Measurements from ENCODE around the gene FGB. TPM values are rescaled to one million over a fixed set of nuclear protein-coding genes. Genes with fewer than 3 reads are reported as not detected.

FGB gene
- total and polyA plus RNA-seq, 2 of the 13 experiments (the other 11 are each of a cell fraction or from before 2014, with no cell fraction given) = 226 to 784 TPM

DNA sequence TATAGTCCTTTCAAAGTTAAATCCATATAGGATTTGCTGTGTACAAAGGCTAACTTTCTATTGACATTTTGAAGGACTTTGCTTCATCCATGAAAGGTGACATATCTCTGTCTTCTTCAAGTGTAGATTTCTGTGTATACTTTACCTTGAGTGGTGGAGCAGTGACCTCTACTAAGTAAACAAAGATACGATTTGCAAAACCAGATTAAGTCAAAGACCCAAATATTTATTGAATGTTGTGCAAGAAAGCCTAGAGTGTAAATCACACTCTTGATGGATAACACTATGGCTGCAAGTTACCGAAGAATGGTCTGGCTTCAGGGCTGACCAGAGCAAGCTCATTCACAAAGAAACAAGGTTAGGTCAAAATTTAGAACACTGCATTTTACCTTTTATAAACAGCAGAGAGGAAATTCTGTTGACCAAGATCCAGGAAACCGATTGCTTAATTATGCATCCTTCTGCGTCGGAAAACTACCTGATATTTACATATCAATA is 55.1 kb downstream of the FGB start (continued):
- TF ChIP-seq, protein P1, sequence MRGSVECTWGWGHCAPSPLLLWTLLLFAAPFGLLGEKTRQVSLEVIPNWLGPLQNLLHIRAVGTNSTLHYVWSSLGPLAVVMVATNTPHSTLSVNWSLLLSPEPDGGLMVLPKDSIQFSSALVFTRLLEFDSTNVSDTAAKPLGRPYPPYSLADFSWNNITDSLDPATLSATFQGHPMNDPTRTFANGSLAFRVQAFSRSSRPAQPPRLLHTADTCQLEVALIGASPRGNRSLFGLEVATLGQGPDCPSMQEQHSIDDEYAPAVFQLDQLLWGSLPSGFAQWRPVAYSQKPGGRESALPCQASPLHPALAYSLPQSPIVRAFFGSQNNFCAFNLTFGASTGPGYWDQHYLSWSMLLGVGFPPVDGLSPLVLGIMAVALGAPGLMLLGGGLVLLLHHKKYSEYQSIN (CRISPR knock-in tag; IDR thresholded peaks at IDR 0.05; ENCODE audit: borderline replicate concordance) = no peak
- TF ChIP-seq ETV5 (CRISPR knock-in tag; IDR thresholded peaks at IDR 0.05; ENCODE audit: borderline replicate concordance) = peak; percentile 59; the same call in 1 of the 2 replicates
- TF ChIP-seq, protein P2, sequence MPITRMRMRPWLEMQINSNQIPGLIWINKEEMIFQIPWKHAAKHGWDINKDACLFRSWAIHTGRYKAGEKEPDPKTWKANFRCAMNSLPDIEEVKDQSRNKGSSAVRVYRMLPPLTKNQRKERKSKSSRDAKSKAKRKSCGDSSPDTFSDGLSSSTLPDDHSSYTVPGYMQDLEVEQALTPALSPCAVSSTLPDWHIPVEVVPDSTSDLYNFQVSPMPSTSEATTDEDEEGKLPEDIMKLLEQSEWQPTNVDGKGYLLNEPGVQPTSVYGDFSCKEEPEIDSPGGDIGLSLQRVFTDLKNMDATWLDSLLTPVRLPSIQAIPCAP (CRISPR knock-in tag; IDR thresholded peaks at IDR 0.05; ENCODE audit: low read depth) = no peak
- no peak for TF ChIP-seq ZKSCAN1 (IDR thresholded peaks at IDR 0.05; ENCODE audit: low read length)
- TF ChIP-seq ZNF567 (CRISPR knock-in tag; IDR thresholded peaks at IDR 0.05; ENCODE audit: borderline replicate concordance) = no peak
- TF ChIP-seq ZNF737 (CRISPR knock-in tag; IDR thresholded peaks at IDR 0.05; ENCODE audit: borderline replicate concordance) = no peak
- no peak for TF ChIP-seq ZNF383 (CRISPR knock-in tag; IDR thresholded peaks at IDR 0.05; ENCODE audit: borderline replicate concordance)
- TF ChIP-seq EHMT2 (IDR thresholded peaks at IDR 0.05; ENCODE audit: borderline replicate concordance, low read depth, low read length) = peak; percentile 65; the same call in 1 of the 2 replicates
- TF ChIP-seq HMG20B (CRISPR knock-in tag; conservative IDR thresholded peaks at IDR 0.05) = peak; percentile 100
- TF ChIP-seq SETDB1 (CRISPR knock-in tag; IDR thresholded peaks at IDR 0.05; ENCODE audit: borderline replicate concordance) = no peak
- TF ChIP-seq PHB2 (IDR thresholded peaks at IDR 0.05; ENCODE audit: partially characterized antibody) = no peak
- no peak for TF ChIP-seq SRSF4 (IDR thresholded peaks at IDR 0.05; ENCODE audit: low read depth, low read length, poor library complexity, severe bottlenecking)
- TF ChIP-seq HNRNPK (IDR thresholded peaks at IDR 0.05; ENCODE audit: low read depth, low read length, poor library complexity, severe bottlenecking) = no peak
- TF ChIP-seq ZNF724P (CRISPR knock-in tag; IDR thresholded peaks at IDR 0.05; ENCODE audit: borderline replicate concordance) = no peak
- TF ChIP-seq FOXK1 (CRISPR knock-in tag; IDR thresholded peaks at IDR 0.05; ENCODE audit: borderline replicate concordance, low read depth) = peak; percentile 100
- peak; percentile 98 for TF ChIP-seq TBL1XR1 (IDR thresholded peaks at IDR 0.05; ENCODE audit: borderline replicate concordance, low read length, partially characterized antibody)
- TF ChIP-seq CHCHD3 (CRISPR knock-in tag; IDR thresholded peaks at IDR 0.05) = no peak
- TF ChIP-seq, protein P3, sequence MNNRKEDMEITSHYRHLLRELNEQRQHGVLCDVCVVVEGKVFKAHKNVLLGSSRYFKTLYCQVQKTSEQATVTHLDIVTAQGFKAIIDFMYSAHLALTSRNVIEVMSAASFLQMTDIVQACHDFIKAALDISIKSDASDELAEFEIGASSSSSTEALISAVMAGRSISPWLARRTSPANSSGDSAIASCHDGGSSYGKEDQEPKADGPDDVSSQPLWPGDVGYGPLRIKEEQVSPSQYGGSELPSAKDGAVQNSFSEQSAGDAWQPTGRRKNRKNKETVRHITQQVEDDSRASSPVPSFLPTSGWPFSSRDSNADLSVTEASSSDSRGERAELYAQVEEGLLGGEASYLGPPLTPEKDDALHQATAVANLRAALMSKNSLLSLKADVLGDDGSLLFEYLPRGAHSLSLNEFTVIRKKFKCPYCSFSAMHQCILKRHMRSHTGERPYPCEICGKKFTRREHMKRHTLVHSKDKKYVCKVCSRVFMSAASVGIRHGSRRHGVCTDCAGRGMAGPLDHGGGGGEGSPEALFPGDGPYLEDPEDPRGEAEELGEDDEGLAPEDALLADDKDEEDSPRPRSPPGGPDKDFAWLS (CRISPR knock-in tag; IDR thresholded peaks at IDR 0.05; ENCODE audit: borderline replicate concordance) = no peak
- TF ChIP-seq SRF (IDR thresholded peaks at IDR 0.05; ENCODE audit: low read depth, low read length) = no peak
- TF ChIP-seq BCL6 (CRISPR knock-in tag; IDR thresholded peaks at IDR 0.05) = peak; percentile 100
- no peak for TF ChIP-seq MZF1 (CRISPR knock-in tag; IDR thresholded peaks at IDR 0.05; ENCODE audit: borderline replicate concordance)
- TF ChIP-seq NR2F6 (IDR thresholded peaks at IDR 0.05) = peak; percentile 100
- TF ChIP-seq NR2F6 (CRISPR knock-in tag; IDR thresholded peaks at IDR 0.05) = peak; percentile 98
- no peak for TF ChIP-seq CBX1 (IDR thresholded peaks at IDR 0.05; ENCODE audit: low read depth)
